Gastrocnemius medialis (tissue), 4 donors: Measurements from ENCODE around the gene FBLN1.

Experiments used
- CTCF ChIP-seq, 5 experiments: fragments of 450-650 bp in 3 of 5; fragments of 200-600 bp in 2 of 5; sonication (generic) in 2 of 5; IDR thresholded peaks in 4 of 5; conservative IDR thresholded peaks in 1 of 5; 1 replicate in 4 of 5; 2 replicates in 1 of 5; pipeline ENCODE4 v1.5.1; 2016 to 2019; ENCODE audit warnings: antibody characterized with exemption in 5 of 5, mild to moderate bottlenecking in 3 of 5, moderate library complexity in 3 of 5
- POLR2A ChIP-seq, 2 donors: fragments of 450-650 bp; IDR thresholded peaks; one replicate each; pipeline ENCODE4 v1.6.1; 2017; ENCODE audit warnings: antibody characterized with exemption in 2 of 2, mild to moderate bottlenecking in 2 of 2, moderate library complexity in 2 of 2

- TF ChIP-seq CTCF (IDR thresholded peaks at IDR 0.05 in 4 of 5, conservative IDR thresholded peaks at IDR 0.05 in 1 of 5) (no peak), POLR2A (IDR thresholded peaks at IDR 0.05) (no peak)
Measured at GRCh38 chr22:45518580-45518991, 15.9 kb downstream of the FBLN1 start.
